T-helper 9 cell (primary cell): Measurements from ENCODE around the gene AGAP5.

Experiments used
- DNase-seq: peaks from one replicate; pipeline ENCODE4 v3.0.0-alpha.2; 2020

Gene AGAP5

GRCh38 chr10:73653195-73653594 is 44.7 kb downstream of the AGAP5 start:
- DNase-seq: no peak

- no peak for DNase-seq
These were observed 47.2 kb downstream of the AGAP5 start for GRCh38 chr10:73650537-73651331.

- no peak for DNase-seq
These were observed 47.9 kb downstream of the AGAP5 start for GRCh38 chr10:73649876-73650536.

GRCh38 chr10:73648975-73649829 is 48.7 kb downstream of the AGAP5 start:
- DNase-seq: no peak

- no peak for DNase-seq
These were observed 49.8 kb downstream of the AGAP5 start for GRCh38 chr10:73647875-73648651.

GRCh38 chr10:73647211-73647874 is 50.6 kb downstream of the AGAP5 start:
- no peak for DNase-seq

- DNase-seq: no peak
These were observed 51.3 kb downstream of the AGAP5 start for GRCh38 chr10:73646598-73647041.

- no peak for DNase-seq
These were observed 52.7 kb downstream of the AGAP5 start for GRCh38 chr10:73645251-73645650.

- DNase-seq: no peak
These were observed 53.1 kb downstream of the AGAP5 start for GRCh38 chr10:73644767-73645166.

GRCh38 chr10:73644015-73644743 is 53.7 kb downstream of the AGAP5 start:
- DNase-seq: peak; percentile 24

- DNase-seq: no peak
These were observed 54.5 kb downstream of the AGAP5 start for GRCh38 chr10:73643362-73643761.

GRCh38 chr10:73641328-73642060 is 56.4 kb downstream of the AGAP5 start, which contains the start of gene MYOZ1:
MYOZ1 (minus strand) TSS chr10:73641474; CDS start chr10:73640017, 1,457 bp downstream.
- no peak for DNase-seq

- no peak for DNase-seq
These were observed 58.6 kb downstream of the AGAP5 start for GRCh38 chr10:73639286-73639685.

- no peak for DNase-seq
These were observed 62.1 kb downstream of the AGAP5 start for GRCh38 chr10:73635781-73636180.

- DNase-seq: no peak
These were observed 63.5 kb downstream of the AGAP5 start for GRCh38 chr10:73634421-73634820.

- no peak for DNase-seq
These were observed 68.7 kb downstream of the AGAP5 start for GRCh38 chr10:73629165-73629564.

GRCh38 chr10:73628405-73628804 is 69.5 kb downstream of the AGAP5 start:
- no peak for DNase-seq

- no peak for DNase-seq
These were observed 70.6 kb downstream of the AGAP5 start for GRCh38 chr10:73627300-73627699.

- DNase-seq: peak; percentile 93
These were observed 71.8 kb downstream of the AGAP5 start for GRCh38 chr10:73625884-73626752.
